22Rv1 (cell line): ENCODE measurements around the gene PGPEP1.

Source experiments
- CTCF ChIP-seq: fragments of 450-650 bp; IDR thresholded peaks from 2 replicates; pipeline ENCODE4 v1.5.1; 2017; ENCODE audit warnings: mild to moderate bottlenecking
- ZFX ChIP-seq: fragments of 450-650 bp; IDR thresholded peaks from 2 replicates; pipeline ENCODE4 v1.6.1; 2017; ENCODE audit warnings: antibody characterized with exemption, borderline replicate concordance

GRCh38 chr19:18345296-18345695 lies 4.9 kb downstream of the PGPEP1 start:
- no peak for TF ChIP-seq CTCF
- no peak for TF ChIP-seq ZFX
